Mucosa of stomach (tissue), 1 donor: ENCODE data around the gene ABTB2.
"Not testable (repeated sequence)": the region's sequence is repeated elsewhere in the genome, so short reads cannot be mapped to it uniquely, and the experiment has no call there.

Source experiments
- H3K27me3 ChIP-seq: one replicate; pipeline ENCODE4 v1.7.0; 2013; ENCODE audit warnings: mild to moderate bottlenecking, low read length; ENCODE audit not compliant: control insufficient read depth, insufficient read depth
- H3K36me3 ChIP-seq: one replicate; pipeline ENCODE4 v1.7.0; 2013; ENCODE audit warnings: low read length; ENCODE audit not compliant: control insufficient read depth, insufficient read depth
- H3K4me1 ChIP-seq: one replicate; pipeline ENCODE4 v1.7.0; 2013; ENCODE audit warnings: mild to moderate bottlenecking, low read length; ENCODE audit not compliant: control insufficient read depth, insufficient read depth
- H3K4me3 ChIP-seq: one replicate; pipeline ENCODE4 v1.7.0; 2013; ENCODE audit warnings: low read length
- H3K9ac ChIP-seq: one replicate; pipeline ENCODE4 v1.7.0; 2013; ENCODE audit warnings: mild to moderate bottlenecking, low read length, moderate library complexity
- H3K9me3 ChIP-seq: one replicate; pipeline ENCODE4 v1.7.0; 2013; ENCODE audit warnings: mild to moderate bottlenecking, low read length, moderate library complexity; ENCODE audit not compliant: control insufficient read depth
- donor health status: Pancreatic carcinoma.

ABTB2 gene

DNA sequence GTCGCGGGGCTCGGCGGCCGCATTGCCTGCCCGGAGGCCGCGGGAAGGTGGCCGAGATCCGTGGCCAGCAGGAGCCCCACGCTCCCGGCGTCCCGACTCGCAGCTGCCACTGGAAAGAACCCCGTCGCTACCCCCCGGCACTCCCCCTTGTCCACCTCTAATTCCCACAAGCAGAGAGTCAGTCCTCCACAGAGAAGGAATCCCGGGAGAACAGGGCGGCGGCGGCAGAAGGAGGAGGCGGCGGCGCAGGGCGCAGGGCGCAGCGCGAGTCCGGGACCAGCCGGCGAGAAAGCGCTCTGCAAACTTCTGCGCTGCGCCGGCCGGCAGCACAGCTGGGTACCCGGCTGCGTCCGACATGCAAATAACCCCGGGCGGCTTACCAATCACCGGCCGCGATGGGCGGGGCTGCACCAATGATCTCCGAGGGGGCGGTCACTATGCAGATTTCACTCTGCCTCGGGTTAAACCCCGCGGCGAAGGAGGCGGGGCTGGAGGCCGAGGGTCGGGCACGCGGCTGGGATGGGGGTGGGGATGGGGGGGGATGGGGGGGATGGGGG lies at the start of gene ABTB2:
Gene ABTB2 (minus strand): TSS at position 310 of the 557 bp plus-strand sequence.
- peak within 1 kb of the TSS; percentile 60 for H3K9ac ChIP-seq
- no peaks in the 10 kb centered on the region for H3K36me3 ChIP-seq
- H3K9me3 ChIP-seq: no peaks in the 10 kb centered on the region
- peak within 1 kb of the TSS; percentile 58 for H3K4me3 ChIP-seq
- peaks cover 23% of the 10 kb centered on the region for H3K4me1 ChIP-seq
- H3K27me3 ChIP-seq: peaks cover 23% of the 10 kb centered on the region

DNA sequence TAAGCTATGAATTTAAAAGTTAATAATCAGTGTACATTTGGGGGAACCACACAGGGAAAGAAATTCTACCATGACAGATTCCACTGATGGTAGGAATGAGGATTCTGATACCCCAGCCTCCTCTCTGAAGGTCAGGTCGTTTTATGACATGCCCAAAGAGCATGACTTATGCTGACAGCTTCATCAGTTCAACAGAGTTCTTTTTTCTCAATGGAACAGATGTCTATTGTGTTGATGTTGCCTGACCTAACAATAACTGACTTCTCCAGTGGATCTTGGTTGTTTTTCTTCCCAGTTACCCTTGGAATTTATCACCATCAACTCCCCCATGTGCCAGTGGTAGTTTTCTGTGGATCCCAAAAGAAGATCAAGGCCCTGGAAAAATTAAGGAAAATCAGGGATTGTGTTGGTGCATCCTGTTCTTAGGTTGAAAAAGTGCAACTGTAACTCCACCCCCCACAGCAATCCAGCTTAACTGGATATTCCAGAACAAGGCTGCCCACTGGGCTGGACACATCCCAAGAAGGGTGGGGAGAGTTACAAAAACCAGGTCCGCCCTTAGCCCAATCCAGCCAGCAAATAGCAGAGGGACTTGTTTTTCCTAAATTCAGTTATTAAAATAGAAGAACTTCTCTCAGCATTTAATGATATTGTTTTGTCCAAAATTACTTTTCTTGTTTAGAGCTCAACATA lies 49.5 kb upstream of the ABTB2 start:
- Histone ChIP-seq H3K27me3 (no peaks in the 10 kb centered on the region), H3K9ac (no peak overlapping the region), H3K4me3 (no peak overlapping the region), H3K9me3 (no peaks in the 10 kb centered on the region), H3K36me3 (no peaks in the 10 kb centered on the region), H3K4me1 (peaks cover 5% of the 10 kb centered on the region)

- H3K9ac ChIP-seq: no peak overlapping the region
- no peaks in the 10 kb centered on the region for H3K27me3 ChIP-seq
- peaks cover 5% of the 10 kb centered on the region for H3K4me1 ChIP-seq
- no peaks in the 10 kb centered on the region for H3K36me3 ChIP-seq
- no peak overlapping the region for H3K4me3 ChIP-seq
- no peaks in the 10 kb centered on the region for H3K9me3 ChIP-seq
Measured at GRCh38 chr11:34406413-34406812, 48.6 kb upstream of the ABTB2 start.

DNA sequence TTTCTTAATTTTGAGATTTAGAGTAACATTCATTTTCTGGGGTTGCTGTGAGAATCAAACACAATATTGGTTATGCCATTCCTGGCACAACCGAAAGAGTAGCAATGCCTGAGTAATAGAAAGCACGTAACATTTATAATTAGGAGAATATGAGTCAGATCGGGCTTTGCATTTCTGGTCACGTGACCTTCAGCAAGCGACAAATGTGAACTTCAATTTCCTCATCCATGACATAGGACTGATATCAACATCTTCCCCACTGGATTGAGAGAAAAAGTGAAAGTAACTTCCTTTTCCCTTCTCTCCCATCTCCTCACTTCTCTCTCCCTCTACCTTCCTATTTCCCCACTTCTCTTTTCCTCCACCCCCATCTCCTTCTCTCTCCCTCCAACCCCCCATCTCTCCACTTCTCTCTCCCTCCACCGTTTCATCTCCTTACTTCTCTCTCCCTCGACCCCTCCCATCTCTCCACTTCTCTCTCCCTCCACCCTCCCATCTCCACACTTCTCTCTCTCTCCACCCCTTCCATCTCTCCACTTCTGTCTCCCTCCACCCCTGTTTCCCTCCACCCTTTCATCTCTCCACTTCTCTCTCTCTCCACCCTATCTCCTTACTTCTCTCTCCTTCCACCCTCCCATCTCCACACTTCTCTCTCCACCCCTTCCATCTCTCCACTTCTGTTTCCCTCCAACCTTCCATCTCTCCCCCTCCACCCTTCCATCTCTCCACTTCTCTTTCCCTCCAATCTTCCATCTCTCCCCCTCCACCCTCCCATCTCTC lies 47.5 kb upstream of the ABTB2 start:
- Histone ChIP-seq H3K9me3 (no peaks in the 10 kb centered on the region), H3K36me3 (no peaks in the 10 kb centered on the region), H3K9ac (no peak overlapping the region), H3K4me1 (no peaks in the 10 kb centered on the region), H3K27me3 (no peaks in the 10 kb centered on the region), H3K4me3 (no peak overlapping the region)

DNA sequence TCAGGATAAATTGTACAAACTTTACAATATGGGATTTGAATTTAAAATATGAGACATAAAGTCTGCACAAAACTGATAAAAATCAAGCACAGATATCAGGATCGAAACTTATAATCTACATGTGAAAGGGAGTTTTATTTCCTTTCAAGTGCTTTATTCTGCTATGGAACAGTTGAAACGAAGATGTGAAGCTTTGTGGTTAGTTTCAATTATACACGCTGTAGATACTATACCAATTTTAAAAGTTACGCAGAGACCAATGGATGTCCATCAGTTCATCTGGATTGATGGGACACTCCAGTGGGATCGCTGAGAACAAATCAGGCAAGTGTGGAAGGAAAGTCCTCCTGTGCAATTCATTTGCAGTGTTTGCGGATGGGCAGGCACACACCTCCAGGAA lies 46.5 kb upstream of the ABTB2 start:
- H3K9ac ChIP-seq: no peak overlapping the region
- no peaks in the 10 kb centered on the region for H3K4me1 ChIP-seq
- H3K9me3 ChIP-seq: no peaks in the 10 kb centered on the region
- no peaks in the 10 kb centered on the region for H3K27me3 ChIP-seq
- H3K36me3 ChIP-seq: no peaks in the 10 kb centered on the region
- H3K4me3 ChIP-seq: no peak overlapping the region

- no peaks in the 10 kb centered on the region for H3K36me3 ChIP-seq
- no peak overlapping the region for H3K4me3 ChIP-seq
- no peak overlapping the region for H3K9ac ChIP-seq
- no peaks in the 10 kb centered on the region for H3K9me3 ChIP-seq
- H3K4me1 ChIP-seq: no peaks in the 10 kb centered on the region
- no peaks in the 10 kb centered on the region for H3K27me3 ChIP-seq
Measured at GRCh38 chr11:34403431-34403830, 45.6 kb upstream of the ABTB2 start.

- no peak overlapping the region for H3K4me3 ChIP-seq
- H3K36me3 ChIP-seq: no peaks in the 10 kb centered on the region
- H3K9ac ChIP-seq: no peak overlapping the region
- no peaks in the 10 kb centered on the region for H3K9me3 ChIP-seq
- H3K27me3 ChIP-seq: no peaks in the 10 kb centered on the region
- H3K4me1 ChIP-seq: no peaks in the 10 kb centered on the region
Measured at GRCh38 chr11:34397811-34398210, 40.0 kb upstream of the ABTB2 start.

- Histone ChIP-seq H3K4me3 (no peak overlapping the region), H3K36me3 (no peaks in the 10 kb centered on the region), H3K27me3 (no peaks in the 10 kb centered on the region), H3K9me3 (no peaks in the 10 kb centered on the region), H3K4me1 (no peaks in the 10 kb centered on the region), H3K9ac (no peak overlapping the region)
Measured at GRCh38 chr11:34397120-34397519, 39.3 kb upstream of the ABTB2 start.

DNA sequence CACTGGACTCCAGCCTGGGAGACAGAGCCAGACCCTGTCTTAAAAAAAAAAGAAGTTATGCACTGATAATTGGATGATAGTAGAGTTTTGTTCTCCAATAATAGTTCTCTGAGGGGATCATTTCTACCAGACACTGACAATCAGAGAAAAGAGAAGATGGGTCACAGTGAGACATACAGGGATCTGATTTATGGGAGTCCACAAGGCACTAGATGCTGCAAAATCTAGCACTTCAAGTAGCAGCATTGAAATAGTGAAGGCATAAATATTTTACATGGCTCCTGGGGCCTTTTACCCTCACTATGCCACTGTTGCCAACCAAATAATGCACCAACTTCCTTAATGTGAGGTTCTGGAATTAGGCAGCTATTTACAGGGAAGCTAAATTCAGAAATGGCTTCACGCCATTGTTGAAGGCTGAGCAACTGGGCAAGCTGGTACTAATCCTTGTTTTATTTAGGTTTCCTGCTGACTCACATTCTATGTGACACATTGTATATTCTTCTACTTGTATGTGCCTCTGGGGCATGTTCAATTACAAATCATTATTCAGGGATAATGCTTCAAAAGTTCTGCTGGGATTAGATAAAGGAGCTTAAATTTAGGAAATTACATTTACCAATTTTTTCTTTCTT lies 38.2 kb upstream of the ABTB2 start:
- H3K27me3 ChIP-seq: no peaks in the 10 kb centered on the region
- H3K9me3 ChIP-seq: no peaks in the 10 kb centered on the region
- H3K9ac ChIP-seq: no peak overlapping the region
- H3K4me3 ChIP-seq: no peak overlapping the region
- H3K36me3 ChIP-seq: no peaks in the 10 kb centered on the region
- no peaks in the 10 kb centered on the region for H3K4me1 ChIP-seq

GRCh38 chr11:34394771-34395300 lies 37.0 kb upstream of the ABTB2 start:
- Histone ChIP-seq H3K9me3 (no peaks in the 10 kb centered on the region), H3K27me3 (no peaks in the 10 kb centered on the region), H3K4me3 (no peak overlapping the region), H3K9ac (no peak overlapping the region), H3K36me3 (no peaks in the 10 kb centered on the region), H3K4me1 (no peaks in the 10 kb centered on the region)

- H3K9me3 ChIP-seq: no peaks in the 10 kb centered on the region
Measured at GRCh38 chr11:34387653-34388052, 29.8 kb upstream of the ABTB2 start.

GRCh38 chr11:34386356-34386755 lies 28.5 kb upstream of the ABTB2 start:
- not testable (repeated sequence) for H3K4me3 ChIP-seq, H3K36me3 ChIP-seq, H3K9me3 ChIP-seq, H3K4me1 ChIP-seq, H3K9ac ChIP-seq, H3K27me3 ChIP-seq

More at GRCh38 chr11:34387653-34388052, 29.8 kb upstream of the ABTB2 start:
- H3K4me3 ChIP-seq: no peak overlapping the region
- no peaks in the 10 kb centered on the region for H3K4me1 ChIP-seq
- no peak overlapping the region for H3K9ac ChIP-seq
- H3K27me3 ChIP-seq: no peaks in the 10 kb centered on the region
- H3K36me3 ChIP-seq: no peaks in the 10 kb centered on the region
